ENCODE measurements around the gene SMAP2. TPM values are rescaled to one million over a fixed set of nuclear protein-coding genes. Genes with fewer than 3 reads are reported as not detected.

SMAP2 gene
- total RNA-seq, 6 experiments from 2014 or later: 23.7 to 41.5 (median 36.2) TPM

DNA sequence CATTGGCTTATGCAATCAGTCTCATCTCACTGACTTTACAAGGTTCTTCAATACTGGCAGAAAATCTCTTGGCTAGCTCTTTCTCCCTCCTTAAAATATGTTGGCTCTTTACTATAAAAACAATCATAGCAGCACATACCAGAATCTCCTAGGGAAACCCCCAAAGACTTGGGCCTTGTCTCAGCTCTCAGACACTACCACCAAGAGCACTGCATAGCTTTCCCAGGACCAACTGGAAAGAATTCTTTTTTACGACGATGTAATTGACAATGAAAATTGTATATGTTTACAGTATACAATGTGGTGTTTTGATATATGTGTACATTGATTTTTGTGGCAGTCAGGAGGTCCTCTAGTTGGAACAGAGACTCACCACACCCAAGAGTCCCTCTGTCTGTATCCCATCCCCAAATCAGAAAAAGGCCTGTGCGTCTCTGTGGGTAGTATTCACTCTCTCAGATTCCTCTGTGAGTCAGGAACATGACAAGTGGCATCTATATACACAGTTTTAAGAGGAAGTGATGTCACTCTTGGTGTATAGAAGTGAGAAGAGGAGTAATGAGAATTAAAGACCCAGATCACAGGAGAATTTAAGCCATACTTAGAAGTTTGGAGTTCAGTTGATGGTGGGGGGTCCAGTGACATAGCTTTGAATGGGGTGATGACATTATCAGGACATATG lies 21.1 kb downstream of the SMAP2 start:
- H3K27me3 ChIP-seq: no peaks in the 10 kb centered on the region
- H3K27ac ChIP-seq: peak overlapping the region; percentile 27 to 48 (median 34)
- H3K9me3 ChIP-seq: no peaks in the 10 kb centered on the region
- no peak for ATAC-seq
- no peak for DNase-seq
- no peak overlapping the region for H3K4me3 ChIP-seq
- peaks cover 0 to 80% (median 19%) of the 10 kb centered on the region in 4 donors for H3K4me1 ChIP-seq
- no peaks in the 10 kb centered on the region for H3K36me3 ChIP-seq
- TF ChIP-seq POLR2A (IDR thresholded peaks at IDR 0.05): peak; percentile 64
- no peak for TF ChIP-seq CTCF (IDR thresholded peaks at IDR 0.05)
- WGBS (ENCODE audit: insufficient coverage, low coverage, low lambda C conversion rate, missing lambda C conversion rate): 84% methylated on average over 3 of the region's 3 CpGs
- intact Hi-C loops (cut with DNase I): no loop called here

DNA sequence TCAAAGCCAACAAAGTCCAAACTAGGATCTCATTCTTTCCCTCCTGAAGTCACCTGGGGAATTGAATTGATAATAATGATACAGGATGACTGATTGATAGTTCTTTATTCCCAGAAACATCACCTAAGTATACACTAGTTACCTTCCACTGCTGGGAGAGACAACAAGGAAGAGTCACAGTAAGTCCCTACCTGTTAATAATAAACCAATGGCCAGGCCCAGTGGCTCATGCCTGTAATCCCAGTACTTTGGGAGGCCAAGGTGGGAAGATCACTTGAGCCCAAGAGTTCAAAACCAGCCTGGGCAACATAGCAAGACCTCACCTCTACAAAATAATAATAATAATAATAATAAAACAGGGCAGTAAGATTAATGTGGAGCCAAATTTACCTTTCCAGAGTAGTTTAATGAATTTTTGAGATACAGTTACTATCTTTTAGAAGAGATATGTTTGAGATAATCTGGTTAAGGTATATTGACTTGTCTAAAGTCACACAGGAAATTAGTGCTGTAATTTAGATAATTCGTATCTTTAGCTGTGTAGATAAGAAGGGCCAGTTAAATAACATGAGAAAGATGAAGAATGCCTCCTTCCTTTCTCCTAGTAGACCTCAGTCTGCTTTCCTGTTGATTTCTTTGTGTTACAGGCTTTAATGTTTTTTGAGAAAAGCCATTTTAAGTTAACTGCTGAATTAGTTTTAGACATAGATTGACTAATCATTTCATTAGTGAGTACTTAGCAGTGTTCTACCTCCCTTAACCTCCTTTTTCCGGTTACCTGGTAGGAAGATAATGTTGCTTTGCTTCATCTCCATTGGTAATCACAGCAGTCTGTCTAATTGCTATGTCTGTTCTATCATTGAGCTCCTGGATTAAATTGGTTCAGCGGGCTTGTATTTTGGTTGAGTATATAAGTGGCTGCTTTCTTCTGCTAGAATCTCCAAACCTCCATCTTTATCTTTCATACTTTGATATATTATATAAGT lies 22.0 kb downstream of the SMAP2 start:
- no peak overlapping the region for H3K4me3 ChIP-seq
- no peaks in the 10 kb centered on the region for H3K36me3 ChIP-seq
- DNase-seq (no peak), ATAC-seq (peak; percentile 20 to 56 (median 38))
- H3K27ac ChIP-seq: peak overlapping the region; percentile 27 to 48 (median 34)
- 74% methylated on average over 3 of the region's 3 CpGs for WGBS (ENCODE audit: insufficient coverage, low coverage, low lambda C conversion rate, missing lambda C conversion rate)
- intact Hi-C loops (cut with DNase I): no loop called here
- H3K27me3 ChIP-seq: no peaks in the 10 kb centered on the region
- no peak for TF ChIP-seq CTCF (IDR thresholded peaks at IDR 0.05)
- TF ChIP-seq POLR2A (IDR thresholded peaks at IDR 0.05): no peak
- H3K9me3 ChIP-seq: no peaks in the 10 kb centered on the region
- H3K4me1 ChIP-seq: peaks cover 0 to 82% (median 22%) of the 10 kb centered on the region in 4 donors

DNA sequence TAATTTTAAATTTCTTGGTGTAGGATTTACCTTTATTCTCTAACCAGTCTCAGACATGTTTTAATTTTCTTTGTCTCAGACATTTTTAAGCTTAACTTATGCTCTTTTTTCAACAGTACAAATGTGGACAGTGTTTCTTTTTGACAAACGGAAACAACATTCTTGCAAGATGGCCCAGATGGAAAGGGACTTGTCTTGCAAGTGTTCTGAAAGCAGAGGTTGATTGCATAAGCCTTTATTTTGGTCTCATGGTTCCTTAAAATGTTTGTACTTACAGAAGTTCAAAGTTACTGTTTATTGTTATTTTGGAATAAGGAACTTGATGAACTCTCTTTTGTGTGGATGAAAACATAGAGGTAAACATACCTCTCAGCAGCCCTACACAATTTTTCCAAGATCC lies 22.9 kb downstream of the SMAP2 start:
- TF ChIP-seq CTCF (IDR thresholded peaks at IDR 0.05) (no peak), POLR2A (IDR thresholded peaks at IDR 0.05) (no peak)
- ATAC-seq: peak in 1 of 4 donors; percentile 3
- peaks cover 0 to 76% (median 19%) of the 10 kb centered on the region in 4 donors for H3K4me1 ChIP-seq

GRCh38 chr1:40397258-40397657 lies 23.7 kb downstream of the SMAP2 start:
- Histone ChIP-seq H3K4me1 (peaks cover 0 to 67% (median 15%) of the 10 kb centered on the region in 4 donors), H3K9me3 (no peaks in the 10 kb centered on the region), H3K27ac (peak overlapping the region in 1 of 3 donors; percentile 26), H3K27me3 (no peaks in the 10 kb centered on the region), H3K36me3 (no peaks in the 10 kb centered on the region), H3K4me3 (no peak overlapping the region)
- no peak for TF ChIP-seq CTCF (IDR thresholded peaks at IDR 0.05)
- TF ChIP-seq POLR2A (IDR thresholded peaks at IDR 0.05): no peak
- ATAC-seq (no peak), DNase-seq (no peak)
- intact Hi-C loops (cut with DNase I): no loop called here
- 45% methylated on average over 2 of the region's 2 CpGs for WGBS (ENCODE audit: insufficient coverage, low coverage, low lambda C conversion rate, missing lambda C conversion rate)

More for the DNA sequence above, 22.9 kb downstream of the SMAP2 start:
- intact Hi-C loops (cut with DNase I): no loop called here
- no peak for DNase-seq
- Histone ChIP-seq H3K27ac (peak overlapping the region; percentile 27 to 48 (median 34)), H3K27me3 (no peaks in the 10 kb centered on the region), H3K4me3 (no peak overlapping the region), H3K9me3 (no peaks in the 10 kb centered on the region), H3K36me3 (no peaks in the 10 kb centered on the region)
- WGBS (ENCODE audit: insufficient coverage, low coverage, low lambda C conversion rate, missing lambda C conversion rate): 65% methylated on average over 1 of the region's 1 CpG

Measured in right lobe of liver (tissue), 6 donors.